HL-60 (cell line): ENCODE measurements around the gene SUPT3H.
A peak's percentile ranks its signal among the peaks of the same experiment; 100 is the strongest.

ENCODE experiments used
- DNase-seq, 2 experiments: peaks; one replicate each; pipeline ENCODE4 v3.0.0-alpha.2; 2010 to 2020; ENCODE audit warnings: low read depth in 1 of 2, low spot score in 1 of 2
- H3K27ac ChIP-seq: fragments of 250-450 bp; sonication (Bioruptor Pico); replicated peaks from 2 replicates; pipeline ENCODE4 v1.5.1; 2020; ENCODE audit warnings: mild to moderate bottlenecking, moderate library complexity
- H3K27me3 ChIP-seq: fragments of 250-450 bp; sonication (Bioruptor Pico); 2 replicates; pipeline ENCODE4 v1.5.1; 2021; ENCODE audit warnings: mild to moderate bottlenecking, moderate library complexity; ENCODE audit not compliant: insufficient read depth, poor library complexity, severe bottlenecking
- H3K4me3 ChIP-seq: replicated peaks from 2 replicates; pipeline ENCODE4 v1.5.1; 2011; ENCODE audit warnings: mild to moderate bottlenecking, control low read depth, low read length; ENCODE audit not compliant: insufficient read depth
- GABPA ChIP-seq: IDR thresholded peaks from 2 replicates; pipeline ENCODE4 v1.6.1; 2012; ENCODE audit warnings: low read depth
- POLR2AphosphoS5 ChIP-seq: IDR thresholded peaks from 2 replicates; pipeline ENCODE4 v1.6.1; 2012; ENCODE audit warnings: low read depth
- SPI1 ChIP-seq: IDR thresholded peaks from 2 replicates; pipeline ENCODE4 v1.6.1; 2012; ENCODE audit warnings: low read depth, mild to moderate bottlenecking, borderline replicate concordance
- TF ChIP-seq, protein P1 (sequence below): IDR thresholded peaks from one replicate; pipeline ENCODE4 v1.5.1; 2011; ENCODE audit warnings: low read length, control low read depth, inconsistent platforms; ENCODE audit not compliant: insufficient read depth
- TF ChIP-seq, protein P2 (sequence below): IDR thresholded peaks from 2 replicates; pipeline ENCODE4 v1.6.1; 2012; ENCODE audit warnings: low read depth; ENCODE audit not compliant: insufficient replicate concordance

SUPT3H gene

DNA sequence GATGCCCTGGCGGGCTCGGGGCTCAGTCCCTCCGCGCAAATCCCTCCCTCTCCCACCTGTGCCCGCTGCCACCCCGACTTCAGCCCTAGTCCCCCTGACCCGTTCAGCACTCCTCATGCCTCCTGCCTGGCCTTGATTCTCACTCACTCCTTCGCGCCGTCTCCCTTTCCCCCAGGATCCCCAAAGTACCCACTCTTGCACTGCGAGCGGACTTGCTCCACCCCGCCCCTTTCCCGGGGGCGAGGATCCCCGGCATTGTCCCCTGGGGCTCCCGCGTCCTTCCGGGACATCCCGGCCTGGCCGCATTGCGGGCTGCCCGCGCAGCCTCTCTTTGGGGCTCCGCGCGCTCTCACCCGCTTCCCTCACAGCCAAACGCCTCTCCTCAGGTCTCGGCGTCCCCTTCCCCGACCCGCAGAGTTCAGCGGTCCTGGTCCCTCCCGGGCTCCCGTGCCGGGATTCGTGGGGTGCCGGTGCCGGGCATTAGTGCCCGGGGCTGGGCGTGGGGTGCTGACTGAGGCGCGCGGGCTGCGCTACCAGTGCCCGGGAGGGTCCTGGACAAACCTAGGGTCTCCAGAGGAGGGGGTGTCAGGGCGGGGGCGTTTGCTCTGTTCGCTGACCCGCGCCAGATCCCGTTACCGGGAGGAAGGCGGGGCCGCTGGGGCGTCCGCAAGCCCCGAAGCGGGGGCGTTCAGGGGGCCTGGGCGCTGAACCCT, 45.5 kb upstream of the SUPT3H start:
- Histone ChIP-seq H3K4me3 (peak overlapping the region; percentile 89), H3K27ac (peak overlapping the region; percentile 96), H3K27me3 (no peaks in the 10 kb centered on the region)
- DNase-seq, result peak in 1 of 2 experiments; percentile 48
- TF ChIP-seq POLR2AphosphoS5, result no peak; the same call in 1 of the 2 replicates
- no peak for TF ChIP-seq GABPA
- TF ChIP-seq, protein P1, sequence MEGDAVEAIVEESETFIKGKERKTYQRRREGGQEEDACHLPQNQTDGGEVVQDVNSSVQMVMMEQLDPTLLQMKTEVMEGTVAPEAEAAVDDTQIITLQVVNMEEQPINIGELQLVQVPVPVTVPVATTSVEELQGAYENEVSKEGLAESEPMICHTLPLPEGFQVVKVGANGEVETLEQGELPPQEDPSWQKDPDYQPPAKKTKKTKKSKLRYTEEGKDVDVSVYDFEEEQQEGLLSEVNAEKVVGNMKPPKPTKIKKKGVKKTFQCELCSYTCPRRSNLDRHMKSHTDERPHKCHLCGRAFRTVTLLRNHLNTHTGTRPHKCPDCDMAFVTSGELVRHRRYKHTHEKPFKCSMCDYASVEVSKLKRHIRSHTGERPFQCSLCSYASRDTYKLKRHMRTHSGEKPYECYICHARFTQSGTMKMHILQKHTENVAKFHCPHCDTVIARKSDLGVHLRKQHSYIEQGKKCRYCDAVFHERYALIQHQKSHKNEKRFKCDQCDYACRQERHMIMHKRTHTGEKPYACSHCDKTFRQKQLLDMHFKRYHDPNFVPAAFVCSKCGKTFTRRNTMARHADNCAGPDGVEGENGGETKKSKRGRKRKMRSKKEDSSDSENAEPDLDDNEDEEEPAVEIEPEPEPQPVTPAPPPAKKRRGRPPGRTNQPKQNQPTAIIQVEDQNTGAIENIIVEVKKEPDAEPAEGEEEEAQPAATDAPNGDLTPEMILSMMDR, result no peak
- TF ChIP-seq, protein P2, sequence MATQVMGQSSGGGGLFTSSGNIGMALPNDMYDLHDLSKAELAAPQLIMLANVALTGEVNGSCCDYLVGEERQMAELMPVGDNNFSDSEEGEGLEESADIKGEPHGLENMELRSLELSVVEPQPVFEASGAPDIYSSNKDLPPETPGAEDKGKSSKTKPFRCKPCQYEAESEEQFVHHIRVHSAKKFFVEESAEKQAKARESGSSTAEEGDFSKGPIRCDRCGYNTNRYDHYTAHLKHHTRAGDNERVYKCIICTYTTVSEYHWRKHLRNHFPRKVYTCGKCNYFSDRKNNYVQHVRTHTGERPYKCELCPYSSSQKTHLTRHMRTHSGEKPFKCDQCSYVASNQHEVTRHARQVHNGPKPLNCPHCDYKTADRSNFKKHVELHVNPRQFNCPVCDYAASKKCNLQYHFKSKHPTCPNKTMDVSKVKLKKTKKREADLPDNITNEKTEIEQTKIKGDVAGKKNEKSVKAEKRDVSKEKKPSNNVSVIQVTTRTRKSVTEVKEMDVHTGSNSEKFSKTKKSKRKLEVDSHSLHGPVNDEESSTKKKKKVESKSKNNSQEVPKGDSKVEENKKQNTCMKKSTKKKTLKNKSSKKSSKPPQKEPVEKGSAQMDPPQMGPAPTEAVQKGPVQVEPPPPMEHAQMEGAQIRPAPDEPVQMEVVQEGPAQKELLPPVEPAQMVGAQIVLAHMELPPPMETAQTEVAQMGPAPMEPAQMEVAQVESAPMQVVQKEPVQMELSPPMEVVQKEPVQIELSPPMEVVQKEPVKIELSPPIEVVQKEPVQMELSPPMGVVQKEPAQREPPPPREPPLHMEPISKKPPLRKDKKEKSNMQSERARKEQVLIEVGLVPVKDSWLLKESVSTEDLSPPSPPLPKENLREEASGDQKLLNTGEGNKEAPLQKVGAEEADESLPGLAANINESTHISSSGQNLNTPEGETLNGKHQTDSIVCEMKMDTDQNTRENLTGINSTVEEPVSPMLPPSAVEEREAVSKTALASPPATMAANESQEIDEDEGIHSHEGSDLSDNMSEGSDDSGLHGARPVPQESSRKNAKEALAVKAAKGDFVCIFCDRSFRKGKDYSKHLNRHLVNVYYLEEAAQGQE, result no peak
- TF ChIP-seq SPI1, result no peak

DNA sequence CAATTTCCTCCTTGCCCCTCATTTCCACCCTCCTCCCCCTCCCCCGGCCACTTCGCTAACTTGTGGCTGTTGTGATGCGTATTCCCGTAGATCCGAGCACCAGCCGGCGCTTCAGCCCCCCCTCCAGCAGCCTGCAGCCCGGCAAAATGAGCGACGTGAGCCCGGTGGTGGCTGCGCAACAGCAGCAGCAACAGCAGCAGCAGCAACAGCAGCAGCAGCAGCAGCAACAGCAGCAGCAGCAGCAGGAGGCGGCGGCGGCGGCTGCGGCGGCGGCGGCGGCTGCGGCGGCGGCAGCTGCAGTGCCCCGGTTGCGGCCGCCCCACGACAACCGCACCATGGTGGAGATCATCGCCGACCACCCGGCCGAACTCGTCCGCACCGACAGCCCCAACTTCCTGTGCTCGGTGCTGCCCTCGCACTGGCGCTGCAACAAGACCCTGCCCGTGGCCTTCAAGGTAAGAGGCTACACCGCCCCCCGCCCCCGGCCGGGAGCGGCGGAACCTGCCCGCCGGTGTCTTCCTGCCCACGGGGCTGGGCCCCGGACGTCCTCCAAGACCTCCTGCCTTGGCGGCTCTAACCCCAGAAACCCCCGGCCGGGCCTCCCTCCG, 44.9 kb upstream of the SUPT3H start:
- no peaks in the 10 kb centered on the region for H3K27me3 ChIP-seq
- peak overlapping the region; percentile 89 for H3K4me3 ChIP-seq
- peak in 1 of 2 experiments; percentile 33 for DNase-seq
- TF ChIP-seq POLR2AphosphoS5 (0 out of 2 replicates have a peak, but pooled peaks have one; percentile 28), GABPA (no peak), SPI1 (no peak)
- TF ChIP-seq, protein P2, result no peak
- H3K27ac ChIP-seq, result peak overlapping the region; percentile 96

DNA sequence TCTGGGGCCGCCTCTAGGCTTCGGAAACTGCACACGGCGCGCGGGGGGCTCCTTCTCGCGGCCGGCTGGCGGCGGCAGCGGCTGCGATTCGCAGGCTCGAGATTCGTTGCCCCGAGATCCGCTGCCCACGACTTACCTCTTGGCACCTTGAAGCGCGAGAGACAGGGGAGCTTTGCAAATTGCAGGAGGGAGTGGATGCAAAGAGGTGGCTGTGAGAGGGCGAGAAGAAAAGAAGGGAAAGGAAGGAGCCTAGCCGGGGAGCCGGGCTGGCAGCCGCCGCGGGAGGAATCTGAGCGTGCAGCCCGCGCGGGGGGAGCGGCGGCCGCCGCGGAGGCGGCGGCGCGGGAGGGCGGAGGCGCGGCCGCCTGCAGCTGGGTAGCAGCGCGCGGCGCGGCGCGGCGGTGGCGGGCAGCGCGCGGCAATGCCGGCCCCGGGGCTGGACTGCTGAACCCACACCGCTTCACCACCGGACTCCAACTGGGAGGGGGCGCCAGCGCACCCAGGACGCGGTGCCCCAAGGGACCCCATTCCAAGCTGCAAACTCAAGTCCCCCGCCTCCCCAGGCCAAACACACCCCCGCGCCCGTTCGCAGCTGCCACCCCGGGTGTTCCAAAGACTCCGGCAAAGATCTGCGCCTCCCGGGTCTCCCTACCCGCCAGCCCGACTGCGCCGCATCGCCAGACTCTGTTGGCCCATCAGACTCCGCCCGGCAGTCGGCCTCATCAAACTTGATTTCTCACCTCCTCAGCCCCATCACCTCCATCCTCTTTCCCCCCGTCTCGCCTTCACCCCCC, 44.2 kb upstream of the SUPT3H start:
- peak overlapping the region; percentile 89 for H3K4me3 ChIP-seq
- DNase-seq, result peak; percentile 64 to 70
- no peaks in the 10 kb centered on the region for H3K27me3 ChIP-seq
- TF ChIP-seq, protein P2, result no peak
- H3K27ac ChIP-seq, result peak overlapping the region; percentile 96
